ENCODE results near the gene KCNV2. TPM values are rescaled to one million over a fixed set of nuclear protein-coding genes. Genes with fewer than 3 reads are reported as not detected.

Gene KCNV2
- total and polyA plus RNA-seq, 5 donors from 2014 or later = not detected

Other genes with a start within 250 kb of the KCNV2 start
- gene VLDLR, start 95.7 kb upstream of the KCNV2 start, total RNA-seq = not detected
- gene VLDLR, start 95.7 kb upstream of the KCNV2 start, polyA plus RNA-seq = not detected
- gene PUM3, start 126.6 kb downstream of the KCNV2 start, total RNA-seq = 29.4 TPM
- gene PUM3, start 126.6 kb downstream of the KCNV2 start, polyA plus RNA-seq = 10 to 100 TPM; 11.3 to 21.4 (median 16.9) TPM

Measured in CD4-positive, CD25-positive, alpha-beta regulatory T cell (primary cell).